Mucosa of descending colon (tissue), 3 donors: ENCODE data around the gene BCL2L15. TPM values are rescaled to one million over a fixed set of nuclear protein-coding genes. Genes with fewer than 3 reads are reported as not detected.

ENCODE experiments used
- ATAC-seq: fragments of 200-7000 bp; cut with Tn5 transposase; one replicate; pipeline ENCODE4 v1.9.1; 2020; ENCODE audit warnings: mild to moderate bottlenecking, moderate library complexity
- DNase-seq, 3 donors: peaks; one replicate each; pipeline ENCODE4 v3.0.0-alpha.2; 2020
- H3K36me3 ChIP-seq: fragments of 200-600 bp; one replicate; pipeline ENCODE4 v1.8.0; 2021; ENCODE audit warnings: low read depth, mild to moderate bottlenecking
- H3K4me1 ChIP-seq: fragments of 200-600 bp; one replicate; pipeline ENCODE4 v1.8.0; 2021; ENCODE audit warnings: low read depth, mild to moderate bottlenecking
- H3K4me3 ChIP-seq: fragments of 200-600 bp; one replicate; pipeline ENCODE4 v1.8.0; 2021; ENCODE audit warnings: mild to moderate bottlenecking
- H3K9me3 ChIP-seq: fragments of 200-600 bp; one replicate; pipeline ENCODE4 v1.8.0; 2021; ENCODE audit warnings: mild to moderate bottlenecking
- intact Hi-C, 2 donors: fragments of 100-400 bp; cut with DNase I in 1 of 2; cut with micrococcal nuclease in 1 of 2; formaldehyde crosslinking; loops; one replicate each; pipeline versions ENCODE4 v1.11.0 to v1.11.1; 2022; cut with DNase I, micrococcal nuclease
- total RNA-seq, 3 donors: library from RNA; stranded (reverse); fragmentation: NEBNext Ultra II Directional in 2 of 3; extraction: Animal tissue kit (Norgen Biotek cat#: 25700) in 2 of 3; gene quantifications; one replicate each; pipeline versions ENCODE4 v1.2.1 to v1.2.4, GENCODE V29; 2021 to 2023
- TF ChIP-seq, protein P1 (sequence below): fragments of 200-600 bp; IDR thresholded peaks from one replicate; pipeline ENCODE4 v1.8.0; 2022; ENCODE audit warnings: antibody characterized with exemption, mild to moderate bottlenecking
- donor health status: DM: no; HTN: no; CAD: no; lungs with moderate emphysema.
- donor health status: DM: no; HTN: no; CAD: no.
- donor health status: DM: no; HTN: yes; CAD: no.

BCL2L15 gene
- total RNA-seq, 3 donors from 2014 or later = 72.4 to 197 (median 153) TPM

DNA sequence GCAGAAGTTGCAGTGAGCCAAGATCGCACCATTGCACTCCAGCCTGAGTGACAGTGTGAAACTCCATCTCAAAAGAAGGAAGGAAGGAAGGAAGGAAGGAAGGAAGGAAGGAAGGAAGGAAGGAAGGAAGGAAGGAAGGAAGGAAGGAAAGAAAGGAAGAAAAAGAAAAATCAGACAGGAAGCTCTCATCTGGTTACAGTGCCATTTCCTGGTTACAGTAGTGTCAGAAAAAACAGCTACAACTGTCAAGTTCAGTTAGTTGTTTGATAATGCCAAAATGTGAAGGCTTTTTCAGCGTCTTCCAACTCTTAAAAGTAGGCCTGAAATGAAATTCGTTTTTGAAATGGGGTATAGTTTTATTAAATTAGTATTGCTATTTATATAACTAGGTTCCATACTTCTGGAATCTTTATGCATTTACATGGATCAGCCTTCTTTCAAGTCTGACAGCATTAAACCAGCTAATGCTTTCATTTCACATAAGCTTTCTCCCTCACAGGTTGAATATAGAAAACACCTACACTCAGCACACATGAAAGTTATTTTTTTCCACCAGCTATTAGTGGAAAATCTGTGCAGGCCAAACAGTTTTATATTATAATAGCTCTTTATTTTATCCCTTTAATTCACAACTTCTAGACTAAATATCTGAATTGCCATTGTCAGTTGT is 37.1 kb downstream of the BCL2L15 start:
- intact Hi-C loops = no loop called here
- H3K9me3 ChIP-seq = peaks cover 8% of the 10 kb centered on the region
- H3K4me3 ChIP-seq = no peak overlapping the region
- no peaks in the 10 kb centered on the region for H3K4me1 ChIP-seq
- no peaks in the 10 kb centered on the region for H3K36me3 ChIP-seq
- ATAC-seq = no peak
- TF ChIP-seq, protein P1, sequence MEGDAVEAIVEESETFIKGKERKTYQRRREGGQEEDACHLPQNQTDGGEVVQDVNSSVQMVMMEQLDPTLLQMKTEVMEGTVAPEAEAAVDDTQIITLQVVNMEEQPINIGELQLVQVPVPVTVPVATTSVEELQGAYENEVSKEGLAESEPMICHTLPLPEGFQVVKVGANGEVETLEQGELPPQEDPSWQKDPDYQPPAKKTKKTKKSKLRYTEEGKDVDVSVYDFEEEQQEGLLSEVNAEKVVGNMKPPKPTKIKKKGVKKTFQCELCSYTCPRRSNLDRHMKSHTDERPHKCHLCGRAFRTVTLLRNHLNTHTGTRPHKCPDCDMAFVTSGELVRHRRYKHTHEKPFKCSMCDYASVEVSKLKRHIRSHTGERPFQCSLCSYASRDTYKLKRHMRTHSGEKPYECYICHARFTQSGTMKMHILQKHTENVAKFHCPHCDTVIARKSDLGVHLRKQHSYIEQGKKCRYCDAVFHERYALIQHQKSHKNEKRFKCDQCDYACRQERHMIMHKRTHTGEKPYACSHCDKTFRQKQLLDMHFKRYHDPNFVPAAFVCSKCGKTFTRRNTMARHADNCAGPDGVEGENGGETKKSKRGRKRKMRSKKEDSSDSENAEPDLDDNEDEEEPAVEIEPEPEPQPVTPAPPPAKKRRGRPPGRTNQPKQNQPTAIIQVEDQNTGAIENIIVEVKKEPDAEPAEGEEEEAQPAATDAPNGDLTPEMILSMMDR = no peak
- DNase-seq = no peak

GRCh38 chr1:113849072-113849471 is 38.3 kb downstream of the BCL2L15 start:
- TF ChIP-seq, protein P1 = no peak
- peaks cover 8% of the 10 kb centered on the region for H3K9me3 ChIP-seq
- intact Hi-C loops = loop anchor here in 1 of 2 donors (10.0 kb wide), 1 partner anchor 46 kb away; no protein-coding TSS in a partner anchor
- H3K36me3 ChIP-seq = no peaks in the 10 kb centered on the region
- no peak overlapping the region for H3K4me3 ChIP-seq
- DNase-seq (no peak), ATAC-seq (no peak)
- H3K4me1 ChIP-seq = no peaks in the 10 kb centered on the region

GRCh38 chr1:113846391-113847035 is 40.9 kb downstream of the BCL2L15 start:
- Histone ChIP-seq H3K9me3 (peaks cover 8% of the 10 kb centered on the region), H3K36me3 (no peaks in the 10 kb centered on the region), H3K4me1 (no peaks in the 10 kb centered on the region), H3K4me3 (no peak overlapping the region)
- DNase-seq = no peak
- no peak for ATAC-seq
- intact Hi-C loops = loop anchor here in 1 of 2 donors (10.0 kb wide), 1 partner anchor 48 kb away; no protein-coding TSS in a partner anchor
- TF ChIP-seq, protein P1 = no peak

DNA sequence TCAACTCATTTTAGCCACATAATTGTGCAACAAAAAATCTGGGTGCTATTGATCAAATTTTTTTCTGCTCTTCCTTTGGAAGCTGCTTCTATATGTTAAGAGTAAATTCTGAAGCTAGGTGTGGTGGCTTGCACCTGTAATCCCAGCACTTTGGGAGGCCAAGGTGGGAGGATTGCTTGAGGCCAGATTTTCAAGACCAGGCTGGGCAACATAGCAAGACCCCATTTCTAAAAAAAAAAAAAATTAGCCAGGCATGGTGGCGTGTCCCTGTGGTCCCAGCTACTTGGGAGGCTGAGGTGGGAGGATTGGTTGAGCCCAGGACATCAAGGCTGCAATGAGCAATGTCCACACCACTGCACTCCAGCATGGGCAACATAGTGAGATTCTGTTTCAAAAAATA is 50.8 kb downstream of the BCL2L15 start:
- Histone ChIP-seq H3K36me3 (no peaks in the 10 kb centered on the region), H3K9me3 (no peaks in the 10 kb centered on the region), H3K4me3 (no peak overlapping the region), H3K4me1 (no peaks in the 10 kb centered on the region)
- intact Hi-C loops = no loop called here
- no peak for ATAC-seq
- TF ChIP-seq, protein P1 = no peak
- no peak for DNase-seq

GRCh38 chr1:113835686-113836290 is 51.6 kb downstream of the BCL2L15 start:
- TF ChIP-seq, protein P1 = peak; percentile 37
- Histone ChIP-seq H3K36me3 (no peaks in the 10 kb centered on the region), H3K4me1 (no peaks in the 10 kb centered on the region), H3K4me3 (no peak overlapping the region), H3K9me3 (no peaks in the 10 kb centered on the region)
- ATAC-seq = no peak
- DNase-seq = peak in 1 of 3 donors; percentile 52
- intact Hi-C loops = no loop called here
